IMR-90 (cell line): ENCODE data around the gene ARHGEF6. TPM values are rescaled to one million over a fixed set of nuclear protein-coding genes. Genes with fewer than 3 reads are reported as not detected.

Source experiments
- ATAC-seq: fragments of 200-7000 bp; cut with Tn5 transposase; 2 replicates; pipeline ENCODE4 v1.9.1; 2020; ENCODE audit warnings: low read depth, mild to moderate bottlenecking, moderate library complexity
- BruUV-seq: library from RNA; stranded (reverse); fragments of 400-500 nt; replicated peaks from 2 replicates; lab custom pipeline; 2021; lab: Mats Ljungman, UMichigan
- CTCF ChIA-PET: fragments of 300-600 bp; formaldehyde crosslinking; extraction: SDS; loops from one replicate; lab custom pipeline; 2021; ENCODE audit warnings: antibody characterized with exemption; lab: Yijun Ruan, JAX
- POLR2A ChIA-PET: fragments of 300-600 bp; sonication (Branson Sonifier 250); formaldehyde crosslinking; loops from one replicate; lab custom pipeline; 2022; ENCODE audit warnings: antibody characterized with exemption; ENCODE audit not compliant: unreplicated experiment; lab: Charles Lee
- DNase-seq: peaks from one replicate; pipeline ENCODE4 v3.0.0; 2013
- H2AFZ ChIP-seq: replicated peaks from 2 replicates; pipeline ENCODE3; 2013; ENCODE audit warnings: low read length, mild to moderate bottlenecking; ENCODE audit not compliant: poor library complexity
- H2AK5ac ChIP-seq: 2 replicates; pipeline ENCODE4 v1.6.1; 2013; ENCODE audit warnings: low read depth, low read length, inconsistent platforms
- H2AK9ac ChIP-seq: replicated peaks from 2 replicates; pipeline ENCODE3; 2013; ENCODE audit warnings: mild to moderate bottlenecking, low read depth, low read length, moderate library complexity; ENCODE audit not compliant: poor library complexity
- H2BK120ac ChIP-seq: 2 replicates; pipeline ENCODE4 v1.6.1; 2013; ENCODE audit warnings: low read depth, low read length, inconsistent platforms
- H2BK15ac ChIP-seq: 3 replicates; pipeline ENCODE4 v1.6.1; 2013; ENCODE audit warnings: low read depth, low read length, inconsistent platforms
- H2BK20ac ChIP-seq: 2 replicates; pipeline ENCODE4 v1.6.1; 2013; ENCODE audit warnings: low read depth, mild to moderate bottlenecking, inconsistent platforms, low read length, moderate library complexity
- H2BK5ac ChIP-seq: 2 replicates; pipeline ENCODE4 v1.6.1; 2013; ENCODE audit warnings: mild to moderate bottlenecking, low read depth, low read length, inconsistent platforms; ENCODE audit not compliant: poor library complexity, severe bottlenecking
- H3K14ac ChIP-seq: replicated peaks from 2 replicates; pipeline ENCODE4 v1.6.1; 2013; ENCODE audit warnings: low read depth, low read length, inconsistent platforms
- H3K18ac ChIP-seq: 2 replicates; pipeline ENCODE4 v1.6.1; 2013; ENCODE audit warnings: low read depth, low read length, control low read depth
- H3K23ac ChIP-seq: 2 replicates; pipeline ENCODE4 v1.6.1; 2013; ENCODE audit warnings: low read depth, low read length, inconsistent platforms
- H3K27ac ChIP-seq: 2 replicates; pipeline ENCODE4 v1.5.1; 2013; ENCODE audit warnings: mild to moderate bottlenecking, control low read depth, low read length; ENCODE audit not compliant: insufficient read depth
- H3K27me3 ChIP-seq: 2 replicates; pipeline ENCODE4 v1.6.1; 2013; ENCODE audit warnings: low read length; ENCODE audit not compliant: control insufficient read depth, insufficient read depth
- H3K36me3 ChIP-seq: 2 replicates; pipeline ENCODE4 v1.6.1; 2013; ENCODE audit warnings: low read length, mixed read lengths; ENCODE audit not compliant: control insufficient read depth, insufficient read depth
- H3K4ac ChIP-seq: 2 replicates; pipeline ENCODE4 v1.6.1; 2013; ENCODE audit warnings: low read depth, low read length, inconsistent platforms
- H3K4me1 ChIP-seq: 2 replicates; pipeline ENCODE4 v1.6.1; 2013; ENCODE audit warnings: low read length, mixed read lengths; ENCODE audit not compliant: control insufficient read depth, insufficient read depth
- H3K4me2 ChIP-seq: 2 replicates; pipeline ENCODE4 v1.6.1; 2013; ENCODE audit warnings: low read depth, mild to moderate bottlenecking, control low read depth, low read length, moderate library complexity
- H3K4me3 ChIP-seq: 2 replicates; pipeline ENCODE4 v1.5.1; 2013; ENCODE audit warnings: low read depth, mild to moderate bottlenecking, control low read depth, low read length, moderate library complexity; ENCODE audit not compliant: insufficient read depth
- H3K56ac ChIP-seq: 2 replicates; pipeline ENCODE4 v1.6.1; 2013; ENCODE audit warnings: low read length, inconsistent platforms; ENCODE audit not compliant: insufficient read depth; ENCODE audit errors: extremely low read depth
- H3K79me1 ChIP-seq, 2 experiments: 2 replicates each; pipeline ENCODE4 v1.6.1; 2013; ENCODE audit warnings: low read length in 2 of 2, inconsistent platforms in 1 of 2, low read depth in 1 of 2
- H3K9ac ChIP-seq: 2 replicates; pipeline ENCODE4 v1.6.1; 2013; ENCODE audit warnings: low read depth, low read length, control low read depth
- H3K9me1 ChIP-seq: 2 replicates; pipeline ENCODE4 v1.6.1; 2013; ENCODE audit warnings: low read length, inconsistent platforms; ENCODE audit not compliant: insufficient read depth
- H3K9me3 ChIP-seq: 2 replicates; pipeline ENCODE4 v1.6.1; 2013; ENCODE audit warnings: low read length; ENCODE audit not compliant: control insufficient read depth, insufficient read depth
- H4K20me1 ChIP-seq: 2 replicates; pipeline ENCODE4 v1.6.1; 2013; ENCODE audit warnings: low read length, inconsistent platforms; ENCODE audit not compliant: insufficient read depth
- H4K5ac ChIP-seq: 2 replicates; pipeline ENCODE4 v1.6.1; 2013; ENCODE audit warnings: mild to moderate bottlenecking, low read depth, low read length, control low read depth
- H4K8ac ChIP-seq, 2 experiments: 2 replicates each; pipeline ENCODE4 v1.6.1; 2013; ENCODE audit warnings: low read depth in 2 of 2, low read length in 2 of 2, control low read depth in 1 of 2, inconsistent platforms in 1 of 2
- H4K91ac ChIP-seq: 2 replicates; pipeline ENCODE4 v1.6.1; 2013; ENCODE audit warnings: low read depth, low read length, inconsistent platforms; ENCODE audit not compliant: insufficient read depth
- BHLHE40 ChIP-seq: fragments of 150-350 bp; IDR thresholded peaks from 2 replicates; pipeline ENCODE4 v1.6.1; 2016; ENCODE audit warnings: mild to moderate bottlenecking, low read depth, low read length
- CEBPB ChIP-seq: IDR thresholded peaks from 2 replicates; pipeline ENCODE4 v1.6.1; 2012; ENCODE audit warnings: low read depth, low read length, improper control_type of control experiment
- CHD1 ChIP-seq: IDR thresholded peaks from 2 replicates; pipeline ENCODE4 v1.6.1; 2012; ENCODE audit warnings: low read depth, low read length, improper control_type of control experiment
- CTCF ChIP-seq: conservative IDR thresholded peaks from 2 replicates; pipeline ENCODE4 v1.5.1; 2012; ENCODE audit warnings: mild to moderate bottlenecking, low read depth, low read length, improper control_type of control experiment
- ELK1 ChIP-seq: fragments of 150-350 bp; IDR thresholded peaks from 2 replicates; pipeline ENCODE4 v1.6.1; 2016; ENCODE audit warnings: low read depth, mild to moderate bottlenecking, low read length, moderate library complexity, borderline replicate concordance
- FOS ChIP-seq: fragments of 150-350 bp; IDR thresholded peaks from 2 replicates; pipeline ENCODE4 v1.6.1; 2016; ENCODE audit warnings: low read depth, low read length
- MAFK ChIP-seq: IDR thresholded peaks from 2 replicates; pipeline ENCODE4 v1.6.1; 2012; ENCODE audit warnings: low read depth, low read length, improper control_type of control experiment
- MAZ ChIP-seq: IDR thresholded peaks from 2 replicates; pipeline ENCODE4 v1.6.1; 2012; ENCODE audit warnings: low read depth, mild to moderate bottlenecking, low read length, improper control_type of control experiment, moderate library complexity, borderline replicate concordance
- MXI1 ChIP-seq: IDR thresholded peaks from 2 replicates; pipeline ENCODE4 v1.6.1; 2012; ENCODE audit warnings: low read depth, mild to moderate bottlenecking, low read length, moderate library complexity, borderline replicate concordance
- NFE2L2 ChIP-seq: fragments of 150-350 bp; IDR thresholded peaks from 2 replicates; pipeline ENCODE4 v1.6.1; 2016; ENCODE audit warnings: low read depth, mild to moderate bottlenecking, low read length
- POLR2A ChIP-seq: IDR thresholded peaks from 2 replicates; pipeline ENCODE4 v1.6.1; 2012; ENCODE audit warnings: mild to moderate bottlenecking, low read depth, low read length
- RAD21 ChIP-seq: IDR thresholded peaks from 2 replicates; pipeline ENCODE4 v1.6.1; 2012; ENCODE audit warnings: low read length, improper control_type of control experiment
- RCOR1 ChIP-seq: IDR thresholded peaks from 2 replicates; pipeline ENCODE4 v1.6.1; 2012; ENCODE audit warnings: mild to moderate bottlenecking, low read length, improper control_type of control experiment; ENCODE audit not compliant: insufficient replicate concordance
- RFX5 ChIP-seq: IDR thresholded peaks from 2 replicates; pipeline ENCODE4 v1.8.0; 2012; ENCODE audit warnings: low read depth, mild to moderate bottlenecking, low read length, moderate library complexity
- SMC3 ChIP-seq: fragments of 150-350 bp; IDR thresholded peaks from 2 replicates; pipeline ENCODE4 v1.6.1; 2016; ENCODE audit warnings: low read depth, mild to moderate bottlenecking, antibody characterized with exemption, low read length, moderate library complexity
- USF2 ChIP-seq: fragments of 150-350 bp; IDR thresholded peaks from 2 replicates; pipeline ENCODE4 v1.6.1; 2017; ENCODE audit warnings: mild to moderate bottlenecking, antibody characterized with exemption, low read length, low read depth
- WGBS, 2 experiments: methylation state at CpG; one replicate each; pipeline versions ENCODE4 v1.1.5 to v1.1.7; 2013; ENCODE audit warnings: missing lambda C conversion rate in 2 of 2; ENCODE audit not compliant: insufficient read length in 1 of 2; ENCODE audit errors: extremely low coverage in 2 of 2; 5-methylcytosine and 5-hydroxymethylcytosine counted together
- dilution Hi-C: fragments of 300-500 bp; cut with HindIII; formaldehyde crosslinking; loops from one replicate; pipeline ENCODE4 v1.14.3; 2018; ENCODE audit warnings: low sequenced_read_pairs; ENCODE audit not compliant: unreplicated experiment
- in situ Hi-C: fragments of 300-500 bp; cut with MboI; formaldehyde crosslinking; loops from 3 replicates; pipeline ENCODE4 v1.14.3; 2019; ENCODE audit warnings: low sequenced_read_pairs, inconsistent platforms, mixed read lengths
- intact Hi-C: fragments of 100-400 bp; cut with micrococcal nuclease; formaldehyde crosslinking; loops from 2 replicates; pipeline ENCODE4 v1.10.0; 2022
- polyA plus RNA-seq, 3 experiments: library from polyadenylated mRNA; depleted of rRNA; stranded (reverse); fragments of >200 nt; gene quantifications; 2 replicates each; pipeline ENCODE4 v1.2.3, GENCODE V29; 2012; ENCODE audit warnings: low replicate concordance in 1 of 3
- total RNA-seq: library from RNA; depleted of rRNA; stranded (reverse); fragments of >200 nt; gene quantifications from 2 replicates; pipeline ENCODE4 v1.2.3, GENCODE V29; 2012

The ARHGEF6 gene
- total and polyA plus RNA-seq, 2 of the 4 experiments (the other 2 are of a cell fraction): 2.1 to 2.7 TPM

- BruUV-seq: no TSS peak
- TF ChIP-seq RAD21 (no peak), SMC3 (no peak), USF2 (no peak), MAFK (no peak), NFE2L2 (no peak), MXI1 (no peak), CHD1 (no peak), RFX5 (no peak), MAZ (no peak), ELK1 (no peak), RCOR1 (no peak), POLR2A (no peak), CTCF (no peak), FOS (no peak), BHLHE40 (no peak), CEBPB (no peak)
- no peak overlapping the region for H2BK20ac ChIP-seq
- POLR2A ChIA-PET: no interaction called here
- no peak overlapping the region for H3K4ac ChIP-seq
- peaks cover 8% of the 10 kb centered on the region; the same call in 1 of the 2 replicates for H3K27me3 ChIP-seq
- H3K9me1 ChIP-seq: no peaks in the 10 kb centered on the region
- no peak overlapping the region for H3K9ac ChIP-seq
- H3K9me3 ChIP-seq: no peaks in the 10 kb centered on the region
- H2AFZ ChIP-seq: no peak overlapping the region
- dilution Hi-C loops (no loop called here), in situ Hi-C loops (no loop called here), intact Hi-C loops (no loop called here)
- H3K36me3 ChIP-seq: no peaks in the 10 kb centered on the region
- no peak overlapping the region for H2BK5ac ChIP-seq
- H4K91ac ChIP-seq: no peak overlapping the region
- no peak overlapping the region for H4K5ac ChIP-seq
- H2AK5ac ChIP-seq: no peak overlapping the region
- WGBS, 2 experiments: no CpG with 5 or more reads among the region's 5 CpGs
- no peak overlapping the region for H4K8ac ChIP-seq
- H2BK120ac ChIP-seq: no peak overlapping the region
- no peak overlapping the region for H3K23ac ChIP-seq
- H2BK15ac ChIP-seq: no peak overlapping the region
- no peak overlapping the region for H3K14ac ChIP-seq
- DNase-seq (no peak), ATAC-seq (no peak)
- H3K56ac ChIP-seq: no peak overlapping the region
- no peak overlapping the region for H3K4me3 ChIP-seq
- H3K4me2 ChIP-seq: no peak overlapping the region
- CTCF ChIA-PET: no interaction called here
- no peak overlapping the region for H3K18ac ChIP-seq
- no peaks in the 10 kb centered on the region for H3K79me1 ChIP-seq
- no peaks in the 10 kb centered on the region for H4K20me1 ChIP-seq
- no peaks in the 10 kb centered on the region for H3K4me1 ChIP-seq
- no peak overlapping the region for H2AK9ac ChIP-seq
- H3K27ac ChIP-seq: no peak overlapping the region
These were observed 122.6 kb downstream of the ARHGEF6 start for GRCh38 chrX:136658151-136658550.
